Measurements from ENCODE around the gene GTF3C5.
"Not testable (repeated sequence)": the region's sequence is repeated elsewhere in the genome, so short reads cannot be mapped to it uniquely, and the experiment has no call there.

GTF3C5 gene, protein sequence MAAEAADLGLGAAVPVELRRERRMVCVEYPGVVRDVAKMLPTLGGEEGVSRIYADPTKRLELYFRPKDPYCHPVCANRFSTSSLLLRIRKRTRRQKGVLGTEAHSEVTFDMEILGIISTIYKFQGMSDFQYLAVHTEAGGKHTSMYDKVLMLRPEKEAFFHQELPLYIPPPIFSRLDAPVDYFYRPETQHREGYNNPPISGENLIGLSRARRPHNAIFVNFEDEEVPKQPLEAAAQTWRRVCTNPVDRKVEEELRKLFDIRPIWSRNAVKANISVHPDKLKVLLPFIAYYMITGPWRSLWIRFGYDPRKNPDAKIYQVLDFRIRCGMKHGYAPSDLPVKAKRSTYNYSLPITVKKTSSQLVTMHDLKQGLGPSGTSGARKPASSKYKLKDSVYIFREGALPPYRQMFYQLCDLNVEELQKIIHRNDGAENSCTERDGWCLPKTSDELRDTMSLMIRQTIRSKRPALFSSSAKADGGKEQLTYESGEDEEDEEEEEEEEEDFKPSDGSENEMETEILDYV

DNA sequence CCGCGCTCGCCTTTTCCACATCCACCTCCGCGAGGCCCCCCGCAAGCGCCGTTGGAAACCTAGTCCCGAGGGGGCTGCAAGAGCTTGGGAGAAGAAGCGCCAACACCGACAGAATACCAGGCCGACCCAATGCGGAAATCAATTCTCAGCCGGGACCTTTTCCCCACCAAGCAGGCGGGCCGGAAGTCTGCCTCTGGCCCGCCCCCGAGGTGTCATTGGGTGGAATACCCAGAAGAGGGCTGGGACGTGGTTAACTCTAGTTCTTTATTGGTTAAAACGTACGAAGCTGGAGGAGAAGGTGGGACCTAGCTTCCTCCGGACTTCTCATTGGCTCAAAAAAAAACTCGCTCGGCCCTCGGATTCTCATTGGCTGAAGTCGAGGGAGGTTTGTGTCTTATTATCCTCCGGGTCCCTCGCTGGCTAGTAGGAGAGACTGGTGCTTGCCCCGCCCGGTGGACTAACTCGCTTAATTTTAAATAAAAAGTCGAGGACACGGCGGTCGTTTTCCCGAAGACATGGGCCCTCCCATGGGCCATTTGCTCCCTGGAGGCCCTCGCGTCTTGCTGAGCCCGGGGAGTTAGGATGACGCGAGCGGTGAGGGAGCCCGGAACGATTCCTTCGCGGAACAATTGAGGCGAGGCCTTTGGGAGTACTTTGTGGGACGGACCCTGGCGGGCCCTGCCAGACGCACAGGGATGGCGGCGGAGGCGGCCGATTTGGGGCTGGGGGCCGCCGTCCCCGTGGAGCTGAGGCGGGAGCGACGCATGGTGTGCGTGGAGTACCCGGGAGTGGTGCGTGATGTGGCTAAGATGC is at the start of gene GTF3C5:
TSS of gene GTF3C5 (plus strand) at position 681 of the 813 bp plus-strand sequence. CDS start at position 696, 15 bp downstream.
- peak; percentile 92 for DNase-seq (ENCODE audit: low spot score)

DNA sequence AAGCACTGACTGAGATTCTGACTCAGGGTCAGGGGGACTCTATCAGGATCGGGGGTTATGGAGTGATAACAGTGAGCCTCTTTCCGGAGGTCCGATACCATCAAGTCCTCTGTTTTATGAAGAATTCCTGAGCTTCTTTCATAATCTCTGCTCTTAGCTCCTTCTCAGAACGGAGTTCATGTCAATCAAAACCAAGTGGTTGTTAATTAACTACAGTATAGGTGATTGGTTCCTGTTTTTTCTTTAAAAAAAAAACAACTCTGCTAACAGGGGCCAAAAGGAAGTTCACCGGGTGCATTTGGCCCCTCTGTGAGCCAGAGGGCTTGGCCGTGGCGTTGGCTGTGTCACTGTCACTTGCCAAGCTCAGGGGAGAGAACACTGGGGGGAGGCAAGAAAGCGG is 48.3 kb upstream of the GTF3C5 start:
- no peak for DNase-seq (ENCODE audit: low spot score)

DNA sequence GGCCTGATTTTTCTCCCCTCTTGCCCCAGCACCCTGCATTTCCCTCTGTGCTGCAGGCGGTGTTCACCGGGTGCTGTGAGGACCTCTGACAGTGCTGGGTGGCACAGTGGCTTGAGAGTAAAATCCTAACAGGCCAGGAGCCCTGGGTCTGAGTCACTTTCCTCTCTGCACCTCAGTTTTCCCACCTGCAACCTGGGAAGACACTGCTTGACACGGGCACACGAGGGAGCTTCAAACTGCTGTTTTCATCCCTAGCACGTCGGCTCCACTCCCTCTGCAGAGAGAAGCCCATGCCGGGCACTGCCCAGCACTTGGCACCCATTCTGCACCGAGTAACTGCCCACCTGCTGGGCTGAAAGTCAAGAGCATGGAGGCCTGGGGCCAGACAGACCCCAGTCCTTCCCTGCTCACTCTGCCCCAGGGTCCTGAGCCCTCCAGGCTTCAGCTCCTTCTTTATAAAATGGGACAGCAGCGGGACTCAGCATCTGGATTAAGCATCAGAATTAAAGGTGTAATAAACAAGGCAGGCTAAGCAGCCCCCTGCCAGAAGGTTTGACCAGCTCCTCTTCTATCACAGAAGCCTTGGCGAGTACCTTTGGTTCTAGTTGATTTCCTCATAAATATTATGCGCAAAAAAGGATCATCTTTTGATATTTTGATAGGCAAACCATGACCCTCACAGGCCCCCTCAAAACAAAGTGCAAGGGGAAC is 47.2 kb upstream of the GTF3C5 start:
- no peak for DNase-seq (ENCODE audit: low spot score)

DNA sequence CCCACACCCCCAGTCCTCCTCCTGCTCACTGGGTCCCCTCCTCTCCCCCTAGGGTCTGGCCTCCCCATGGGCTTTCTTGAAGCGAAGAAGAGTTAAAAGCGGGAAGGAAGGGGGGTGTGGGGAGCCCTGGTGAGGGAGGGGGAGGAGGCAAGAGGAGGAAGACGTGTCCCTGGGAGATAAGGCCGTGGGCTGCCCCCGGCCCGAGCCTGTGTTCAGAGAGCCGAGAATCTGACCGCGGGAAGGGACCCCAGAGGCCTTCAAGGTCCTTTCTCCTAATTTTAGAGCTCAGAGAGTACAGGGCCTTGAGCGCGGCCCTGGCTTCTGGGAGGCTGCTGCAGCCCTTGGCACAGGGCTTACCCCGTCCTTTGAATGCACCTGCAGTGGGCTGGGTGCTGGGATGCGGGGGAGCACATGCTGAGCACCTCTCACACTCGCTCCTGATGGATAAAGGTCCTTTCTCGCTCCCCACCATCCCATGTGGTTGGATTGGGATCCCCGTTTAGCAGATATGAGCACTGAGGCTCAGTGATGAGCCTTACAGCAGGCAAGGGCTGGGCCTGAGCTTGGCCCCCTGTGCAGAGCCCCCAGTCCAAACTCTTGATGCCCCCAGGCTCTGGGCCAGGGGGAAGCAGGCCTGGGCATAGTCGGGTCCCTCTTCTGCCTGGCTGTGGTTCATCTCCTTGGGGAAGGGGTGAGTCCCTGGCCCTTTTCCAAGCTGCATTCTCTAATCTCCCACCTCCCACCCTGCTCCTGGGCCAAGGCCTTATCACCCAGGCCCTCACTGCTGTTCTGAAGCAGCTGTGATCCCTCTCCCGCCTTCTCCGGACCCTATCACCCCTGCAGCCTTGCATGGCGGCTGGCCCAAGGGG is 46.4 kb upstream of the GTF3C5 start:
- no peak for DNase-seq (ENCODE audit: low spot score)

GRCh38 chr9:132985071-132985350 is 45.8 kb upstream of the GTF3C5 start:
- DNase-seq (ENCODE audit: low spot score): no peak

DNA sequence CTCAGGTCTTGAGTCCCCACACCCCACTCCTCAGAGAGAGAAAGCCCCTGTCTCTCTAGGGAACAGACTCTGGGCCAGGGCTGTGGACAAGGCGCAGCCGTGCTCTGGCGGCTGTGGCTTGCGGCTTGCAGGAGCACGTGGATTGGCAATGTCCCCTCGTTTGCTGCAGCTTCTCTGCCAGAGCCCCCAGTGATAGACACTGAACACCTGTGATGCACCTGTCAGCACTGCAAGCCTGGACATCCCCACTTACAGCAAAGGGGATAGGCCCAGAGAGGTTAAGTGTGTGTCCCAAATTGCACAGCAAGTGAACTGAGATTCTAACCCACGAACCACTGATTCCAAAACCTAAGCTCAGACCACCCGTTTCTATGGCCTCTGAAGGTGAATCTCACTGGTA is 45.3 kb upstream of the GTF3C5 start:
- no peak for DNase-seq (ENCODE audit: low spot score)

DNA sequence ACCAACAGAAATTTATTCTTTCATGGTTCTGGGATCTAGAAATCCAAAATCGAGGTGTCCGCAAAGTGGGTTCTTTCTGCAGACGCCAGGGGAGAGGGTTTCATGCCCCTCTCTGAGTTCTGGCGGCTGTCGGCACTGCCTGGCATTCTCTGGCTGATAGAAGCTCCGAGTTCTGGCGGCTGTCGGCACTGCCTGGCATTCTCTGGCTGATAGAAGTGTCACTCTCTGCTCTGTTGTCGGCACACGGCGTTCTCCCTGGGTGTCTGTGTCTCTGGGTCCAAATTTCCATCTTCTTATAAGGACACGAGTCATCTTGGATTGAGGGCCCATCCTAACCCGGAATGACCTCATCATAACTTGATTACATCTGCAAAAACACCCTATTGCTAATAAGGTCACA is 44.7 kb upstream of the GTF3C5 start:
- no peak for DNase-seq (ENCODE audit: low spot score)

- DNase-seq (ENCODE audit: low spot score): no peak
Measured at GRCh38 chr9:132986640-132987620, 43.9 kb upstream of the GTF3C5 start.

- no peak for DNase-seq (ENCODE audit: low spot score)
Measured at GRCh38 chr9:132988244-132989013, 42.4 kb upstream of the GTF3C5 start.

DNA sequence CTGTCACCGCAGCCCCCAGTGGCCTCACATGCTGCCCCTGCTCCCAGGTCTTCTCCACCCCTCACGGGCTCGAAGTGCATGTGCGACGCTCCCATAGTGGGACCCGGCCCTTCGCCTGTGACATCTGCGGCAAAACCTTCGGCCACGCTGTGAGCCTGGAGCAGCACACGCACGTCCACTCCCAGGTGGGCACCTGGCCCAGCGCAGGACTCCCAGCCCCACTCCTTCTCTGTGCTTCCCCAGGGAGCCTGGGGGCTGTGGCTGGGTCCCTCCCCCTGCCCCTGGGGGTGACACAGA is 41.8 kb upstream of the GTF3C5 start:
- no peak for DNase-seq (ENCODE audit: low spot score)

DNA sequence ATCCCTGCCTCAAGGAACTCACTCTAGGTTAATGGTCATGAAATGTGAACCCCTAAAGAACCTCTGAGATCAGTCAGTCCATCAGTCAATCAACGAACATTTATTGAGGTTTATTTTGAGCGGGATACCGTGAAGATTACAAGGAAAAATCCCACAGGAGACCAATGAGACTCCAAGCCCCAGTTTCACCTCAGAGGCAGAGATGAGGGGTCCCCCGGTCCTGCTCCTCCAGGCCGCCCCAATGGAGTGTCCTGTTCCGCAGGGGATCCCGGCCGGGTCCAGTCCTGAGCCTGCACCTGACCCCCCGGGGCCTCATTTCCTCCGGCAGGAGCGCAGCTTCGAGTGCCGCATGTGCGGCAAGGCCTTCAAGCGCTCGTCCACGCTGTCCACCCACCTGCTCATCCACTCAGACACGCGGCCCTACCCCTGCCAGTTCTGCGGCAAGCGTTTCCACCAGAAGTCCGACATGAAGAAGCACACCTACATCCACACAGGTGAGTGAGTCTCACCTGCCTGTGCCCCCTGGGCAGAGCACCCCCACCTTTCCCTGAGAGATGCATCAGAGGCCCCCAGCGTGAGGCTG is 41.3 kb upstream of the GTF3C5 start:
- no peak for DNase-seq (ENCODE audit: low spot score)

- DNase-seq (ENCODE audit: low spot score): not testable (repeated sequence)
Measured at GRCh38 chr9:132989998-132990557, 40.7 kb upstream of the GTF3C5 start.

GRCh38 chr9:132990781-132991180 is 40.0 kb upstream of the GTF3C5 start:
- DNase-seq (ENCODE audit: low spot score): no peak

GRCh38 chr9:132991351-132992300 is 39.2 kb upstream of the GTF3C5 start:
- DNase-seq (ENCODE audit: low spot score): no peak

DNA sequence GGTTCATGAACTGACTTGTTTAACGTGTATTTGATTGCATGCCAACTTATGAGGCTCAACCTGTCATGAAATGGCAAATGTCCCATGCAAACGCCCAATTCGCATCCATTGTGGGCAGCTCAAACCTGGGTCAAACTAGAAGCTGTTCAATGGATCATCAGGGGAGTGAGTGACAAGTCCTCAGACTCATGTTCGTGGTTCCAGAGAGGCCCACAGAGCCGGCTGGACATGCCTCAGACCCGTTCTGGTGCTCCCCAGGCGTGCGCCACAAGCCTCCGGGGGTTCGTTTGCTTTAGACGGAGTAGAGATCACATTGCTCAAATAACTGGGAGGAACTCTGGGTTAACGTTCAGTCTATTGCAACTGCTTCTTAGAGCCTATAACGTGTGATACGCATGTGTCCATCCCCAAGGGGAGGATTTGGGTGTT is 37.3 kb upstream of the GTF3C5 start:
- DNase-seq (ENCODE audit: low spot score): no peak

GRCh38 chr9:132994410-132995120 is 36.2 kb upstream of the GTF3C5 start:
- DNase-seq (ENCODE audit: low spot score): no peak

DNA sequence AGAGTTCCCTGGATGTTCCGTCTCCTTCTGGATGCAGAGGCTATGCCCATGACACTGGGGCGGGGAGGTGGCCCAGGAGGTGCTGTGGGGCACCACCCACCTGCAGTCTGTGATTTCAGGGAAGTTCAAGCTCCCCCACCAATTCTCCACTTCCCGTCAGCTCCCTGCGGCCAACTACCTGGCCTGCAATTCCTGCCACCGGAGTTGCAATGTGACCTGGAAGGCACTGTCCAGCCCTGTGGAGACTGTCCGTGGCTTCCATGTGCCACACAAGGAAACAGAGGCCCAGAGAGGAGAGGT is 35.7 kb upstream of the GTF3C5 start:
- DNase-seq (ENCODE audit: low spot score): no peak

Measured in left forelimb (tissue), 1 donor.